Transverse colon (tissue), 4 donors: ENCODE results near the gene INPP5E. TPM values are rescaled to one million over a fixed set of nuclear protein-coding genes. Genes with fewer than 3 reads are reported as not detected.

Source experiments
- DNase-seq: peaks from one replicate; pipeline ENCODE4 v3.0.0-alpha.2; 2019
- H3K27ac ChIP-seq, 4 donors: fragments of 200-600 bp; sonication (generic); 2 replicates each; pipeline ENCODE4 v1.5.1; 2016 to 2018; ENCODE audit warnings: inconsistent platforms in 4 of 4
- H3K27me3 ChIP-seq: fragments of 200-600 bp; sonication (generic); 2 replicates; pipeline ENCODE4 v1.5.1; 2017; ENCODE audit warnings: inconsistent platforms
- H3K36me3 ChIP-seq, 4 donors: fragments of 200-600 bp; sonication (generic); 2 replicates each; pipeline ENCODE4 v1.5.1; 2017 to 2019; ENCODE audit warnings: inconsistent platforms in 4 of 4
- H3K4me1 ChIP-seq, 4 donors: fragments of 200-600 bp; sonication (generic); 2 replicates each; pipeline ENCODE4 v1.5.1; 2017 to 2020; ENCODE audit warnings: inconsistent platforms in 4 of 4
- H3K4me3 ChIP-seq, 4 donors: fragments of 200-600 bp; sonication (generic); 1 replicate in 1 of 4; 2 replicates in 3 of 4; pipeline versions ENCODE4 v1.5.1 to v1.6.1; 2017 to 2019; ENCODE audit warnings: inconsistent platforms in 4 of 4
- H3K9me3 ChIP-seq, 2 donors: fragments of 200-600 bp; sonication (generic); 2 replicates each; pipeline ENCODE4 v1.5.1; 2017 to 2019; ENCODE audit warnings: inconsistent platforms in 2 of 2
- CTCF ChIP-seq, 5 experiments: fragments of 200-600 bp in 3 of 5; fragments of 450-650 bp in 2 of 5; sonication (generic) in 3 of 5; IDR thresholded peaks; 1 replicate in 2 of 5; 2 replicates in 3 of 5; pipeline ENCODE4 v1.5.1; 2016 to 2017; ENCODE audit warnings: antibody characterized with exemption in 5 of 5, inconsistent platforms in 3 of 5, mild to moderate bottlenecking in 2 of 5, moderate library complexity in 1 of 5
- EP300 ChIP-seq: sonication (generic); formaldehyde crosslinking; IDR thresholded peaks from one replicate; pipeline ENCODE4 v1.6.1; 2017; ENCODE audit warnings: antibody characterized with exemption, low read depth
- POLR2A ChIP-seq: fragments of 450-650 bp; IDR thresholded peaks from one replicate; pipeline ENCODE4 v1.6.1; 2016; ENCODE audit warnings: antibody characterized with exemption, mild to moderate bottlenecking, moderate library complexity
- POLR2AphosphoS5 ChIP-seq, 3 donors: sonication (generic); formaldehyde crosslinking; IDR thresholded peaks; one replicate each; pipeline ENCODE4 v1.6.1; 2016; ENCODE audit warnings: antibody characterized with exemption in 3 of 3
- WGBS, 2 donors: methylation state at CpG; one replicate each; pipeline ENCODE4 v1.1.5; 2018; ENCODE audit warnings: low coverage in 1 of 2; 5-methylcytosine and 5-hydroxymethylcytosine counted together
- in situ Hi-C, 4 donors: fragments of 200-750 bp; cut with MboI; loops; one replicate each; pipeline versions ENCODE4 v1.15.0 to v1.15.1; 2017; ENCODE audit warnings: low sequenced_read_pairs in 3 of 4, low pct_ligation_motif_present in 1 of 4, low pct_unique_long_range_greater_than_20kb in 1 of 4
- intact Hi-C: fragments of 100-400 bp; cut with DNase I; formaldehyde crosslinking; loops from one replicate; pipeline ENCODE4 v1.15.1; 2023; ENCODE audit warnings: low total_unique reads
- total RNA-seq, 4 donors: library from RNA; depleted of rRNA; stranded (reverse); fragments of >200 nt; gene quantifications; one replicate each; pipeline ENCODE4 v1.1.0, GENCODE V29; 2016

The INPP5E gene
- total RNA-seq, 4 donors from 2014 or later, result 12.5 to 57.5 (median 18.3) TPM

- 97 to 100% methylated on average over 1 to 27 of the region's 27 CpGs for WGBS, 2 donors
- H3K4me3 ChIP-seq, result no peak overlapping the region
- DNase-seq, result no peak
Measured at GRCh38 chr9:136465500-136466154, 26.0 kb upstream of the INPP5E start.

GRCh38 chr9:136464241-136464640 lies 24.6 kb upstream of the INPP5E start:
- intact Hi-C loops (no loop called here), in situ Hi-C loops (no loop called here)
- Histone ChIP-seq H3K4me3 (no peak overlapping the region), H3K9me3 (no peaks in the 10 kb centered on the region), H3K36me3 (peaks cover 0 to 80% (median 39%) of the 10 kb centered on the region in 4 donors), H3K27me3 (no peaks in the 10 kb centered on the region), H3K4me1 (no peaks in the 10 kb centered on the region), H3K27ac (no peak overlapping the region)
- WGBS, 2 donors, result 92% methylated on average over 6 of the region's 6 CpGs; no CpG with 5 or more reads in 1 of the 2 donors
- no peak for DNase-seq
- TF ChIP-seq POLR2A (no peak), CTCF (IDR thresholded peaks at IDR 0.05) (no peak), POLR2AphosphoS5 (IDR thresholded peaks at IDR 0.05) (no peak), EP300 (no peak)

More at GRCh38 chr9:136465500-136466154, 26.0 kb upstream of the INPP5E start:
- H3K27me3 ChIP-seq, result no peaks in the 10 kb centered on the region
- H3K27ac ChIP-seq, result no peak overlapping the region
- no peaks in the 10 kb centered on the region for H3K9me3 ChIP-seq
- TF ChIP-seq POLR2AphosphoS5 (IDR thresholded peaks at IDR 0.05), result no peak
- no peak for TF ChIP-seq POLR2A
- no peak for TF ChIP-seq EP300
- no peak for TF ChIP-seq CTCF (IDR thresholded peaks at IDR 0.05)
- H3K36me3 ChIP-seq, result peaks cover 0 to 71% (median 35%) of the 10 kb centered on the region in 4 donors
- in situ Hi-C loops (no loop called here), intact Hi-C loops (no loop called here)
- no peaks in the 10 kb centered on the region for H3K4me1 ChIP-seq

GRCh38 chr9:136463578-136463977 lies 23.9 kb upstream of the INPP5E start:
- no peak overlapping the region for H3K27ac ChIP-seq
- H3K36me3 ChIP-seq, result peaks cover 0 to 84% (median 42%) of the 10 kb centered on the region in 4 donors
- H3K27me3 ChIP-seq, result no peaks in the 10 kb centered on the region
- no peaks in the 10 kb centered on the region for H3K9me3 ChIP-seq
- WGBS, 2 donors, result 95% methylated on average over 14 of the region's 14 CpGs; no CpG with 5 or more reads in 1 of the 2 donors
- intact Hi-C loops (no loop called here), in situ Hi-C loops (no loop called here)
- no peak for DNase-seq
- no peak overlapping the region for H3K4me3 ChIP-seq
- no peak for TF ChIP-seq CTCF (IDR thresholded peaks at IDR 0.05)
- TF ChIP-seq EP300, result no peak
- TF ChIP-seq POLR2A, result no peak
- no peak for TF ChIP-seq POLR2AphosphoS5 (IDR thresholded peaks at IDR 0.05)
- no peaks in the 10 kb centered on the region for H3K4me1 ChIP-seq

- no peak overlapping the region for H3K27ac ChIP-seq
- DNase-seq, result no peak
- TF ChIP-seq POLR2AphosphoS5 (IDR thresholded peaks at IDR 0.05), result no peak
- no peak for TF ChIP-seq POLR2A
- no peak for TF ChIP-seq CTCF (IDR thresholded peaks at IDR 0.05)
- no peak for TF ChIP-seq EP300
- peaks cover 0 to 86% (median 42%) of the 10 kb centered on the region in 4 donors for H3K36me3 ChIP-seq
- no peaks in the 10 kb centered on the region for H3K9me3 ChIP-seq
- H3K27me3 ChIP-seq, result no peaks in the 10 kb centered on the region
- H3K4me1 ChIP-seq, result no peaks in the 10 kb centered on the region
- intact Hi-C loops (no loop called here), in situ Hi-C loops (no loop called here)
- H3K4me3 ChIP-seq, result no peak overlapping the region
- WGBS, 2 donors, result 91% methylated on average over 17 of the region's 17 CpGs; no CpG with 5 or more reads in 1 of the 2 donors
Measured at GRCh38 chr9:136462664-136463063, 23.0 kb upstream of the INPP5E start.
